HG02870 (cell line): ENCODE data around the gene NKTR.
"Not testable (repeated sequence)": the region's sequence is repeated elsewhere in the genome, so short reads cannot be mapped to it uniquely, and the experiment has no call there.

Experiments used
- ATAC-seq: cut with Tn5 transposase; IDR thresholded peaks from one replicate; pipeline ENCODE4 v1.9.1; 2021; ENCODE audit warnings: mild to moderate bottlenecking, moderate library complexity; ENCODE audit not compliant: unreplicated experiment

The NKTR gene

DNA sequence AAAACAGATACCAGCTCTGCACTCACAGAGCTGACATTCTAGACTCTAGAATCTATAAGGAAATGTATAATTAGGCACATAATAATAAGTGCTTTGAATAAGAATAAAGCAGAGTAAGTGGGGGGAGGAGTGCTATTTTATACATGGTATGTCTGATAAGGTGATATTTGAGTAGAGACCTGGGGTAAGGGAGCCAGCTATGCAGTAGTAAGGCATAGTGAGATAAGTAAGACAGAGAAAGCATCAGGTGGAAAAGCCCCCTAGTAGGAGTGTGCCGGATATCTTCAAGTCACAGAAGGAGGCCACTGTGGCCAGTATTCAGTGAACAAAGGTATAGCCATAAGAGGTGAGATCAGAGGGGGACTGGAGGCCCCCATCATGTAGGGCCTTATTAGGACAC is 6.9 kb upstream of the NKTR start:
- no peak for ATAC-seq

- ATAC-seq: no peak
Measured at GRCh38 chr3:42595682-42596081, 4.8 kb upstream of the NKTR start.

GRCh38 chr3:42597098-42597497 is 3.4 kb upstream of the NKTR start:
- ATAC-seq: not testable (repeated sequence)

DNA sequence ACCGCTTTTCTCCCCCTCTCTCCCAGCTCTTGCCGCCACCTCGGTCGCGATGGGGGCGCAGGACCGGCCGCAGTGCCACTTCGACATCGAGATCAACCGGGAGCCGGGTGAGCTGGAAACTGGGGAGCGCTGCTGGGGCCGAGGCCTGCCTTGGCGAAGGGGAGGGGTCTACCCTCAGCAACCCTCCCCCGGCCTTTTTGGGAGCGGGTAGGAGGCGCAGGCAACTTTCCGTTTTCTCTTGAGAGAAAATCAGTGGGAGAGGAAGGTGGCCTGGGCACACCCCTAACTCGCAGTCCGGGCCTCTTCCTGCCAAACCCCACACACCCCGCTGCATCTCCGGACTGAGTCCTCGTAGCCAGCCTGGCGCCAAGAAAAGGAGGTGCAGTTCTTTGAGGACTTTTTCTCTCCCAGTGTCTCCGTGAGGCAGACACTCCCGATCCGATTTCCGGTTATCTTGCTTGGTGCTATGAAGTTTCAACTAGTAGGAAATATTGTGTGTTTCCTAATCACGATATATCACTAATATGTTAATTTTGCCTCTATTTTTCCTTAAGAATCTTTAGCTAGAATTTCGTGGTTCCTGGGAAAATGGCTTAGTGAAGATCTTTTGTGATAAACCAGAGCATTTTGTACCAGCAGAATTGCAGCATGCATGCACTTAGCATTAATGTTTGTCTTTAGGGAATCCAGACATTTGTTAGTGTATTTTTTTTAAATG is 631 bp downstream of the NKTR start:
- peak; percentile 27 for ATAC-seq

- no peak for ATAC-seq
Measured at GRCh38 chr3:42601896-42602581, 1.6 kb downstream of the NKTR start.

- ATAC-seq: no peak
Measured at GRCh38 chr3:42602961-42603360, 2.5 kb downstream of the NKTR start.

DNA sequence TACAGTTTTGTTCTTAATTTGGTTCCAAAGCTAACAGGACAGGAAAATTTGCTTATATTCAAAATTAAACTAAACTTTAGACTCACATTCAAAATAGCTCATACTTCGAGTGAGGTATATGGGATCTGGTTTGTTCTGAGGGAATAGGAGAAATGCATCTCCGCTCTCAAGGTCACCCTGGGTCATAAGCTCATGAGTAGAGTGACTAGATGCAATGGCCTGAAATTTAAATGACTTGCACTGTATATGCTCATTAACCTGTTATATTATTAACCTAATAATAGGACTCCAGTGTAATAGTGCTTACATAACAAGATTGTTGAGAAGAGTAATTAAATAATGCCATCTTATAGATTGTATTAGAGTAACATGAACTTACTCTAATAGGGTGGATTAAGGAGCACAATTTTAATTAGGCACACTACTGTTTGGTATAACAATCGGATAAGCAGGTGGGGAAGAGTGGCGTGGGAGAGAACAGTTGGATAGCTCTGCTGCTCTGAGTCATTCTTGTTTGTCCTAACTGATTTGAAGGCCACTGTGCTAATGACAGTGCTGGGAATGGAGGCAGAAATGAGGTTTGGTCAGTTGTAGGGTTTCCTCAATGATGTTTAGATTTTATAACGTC is 5.2 kb downstream of the NKTR start:
- ATAC-seq: no peak

DNA sequence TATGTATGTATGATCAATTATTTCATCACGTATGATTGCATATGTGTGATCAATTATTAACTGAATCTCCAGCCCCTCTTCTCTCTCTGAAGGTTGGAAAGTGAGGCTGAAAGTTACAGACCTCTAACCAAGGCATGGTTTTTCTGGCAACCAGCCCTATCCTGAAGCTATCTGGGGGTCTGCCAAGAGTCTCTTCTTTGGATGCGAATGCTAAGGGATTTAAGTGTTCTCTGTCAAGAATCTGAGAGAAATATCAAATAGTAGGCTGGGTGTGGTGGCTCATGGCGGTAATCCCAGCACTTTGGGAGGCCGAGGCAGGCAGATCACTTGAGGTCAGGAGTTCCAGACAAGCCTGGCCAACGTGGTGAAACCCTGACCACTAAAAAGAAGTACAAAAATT is 8.1 kb downstream of the NKTR start:
- ATAC-seq: no peak

- ATAC-seq: no peak
Measured at GRCh38 chr3:42610976-42611375, 10.5 kb downstream of the NKTR start.

- no peak for ATAC-seq
Measured at GRCh38 chr3:42612217-42612616, 11.7 kb downstream of the NKTR start.

- ATAC-seq: peak; percentile 55
Measured at GRCh38 chr3:42612928-42613327, 12.4 kb downstream of the NKTR start.

DNA sequence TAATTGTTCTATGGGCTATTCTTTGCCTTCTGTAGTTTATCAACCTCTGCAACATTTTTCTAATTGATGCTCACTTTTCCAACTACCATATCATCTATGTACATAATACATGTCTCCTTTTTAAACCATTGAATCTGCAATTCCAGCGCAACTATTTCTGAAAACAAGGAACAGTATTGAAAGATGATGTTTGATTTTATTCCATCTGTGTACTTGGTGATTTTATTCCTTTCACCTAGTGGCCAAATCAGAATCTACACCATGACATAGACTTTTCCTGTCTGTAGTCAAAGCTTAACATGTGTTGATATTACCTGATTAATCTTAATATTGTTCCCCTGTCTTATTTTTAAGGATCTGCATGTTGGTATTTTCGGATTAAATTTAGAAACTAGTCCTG is 13.0 kb downstream of the NKTR start:
- no peak for ATAC-seq

- ATAC-seq: no peak
Measured at GRCh38 chr3:42631620-42632019, 31.1 kb downstream of the NKTR start.

DNA sequence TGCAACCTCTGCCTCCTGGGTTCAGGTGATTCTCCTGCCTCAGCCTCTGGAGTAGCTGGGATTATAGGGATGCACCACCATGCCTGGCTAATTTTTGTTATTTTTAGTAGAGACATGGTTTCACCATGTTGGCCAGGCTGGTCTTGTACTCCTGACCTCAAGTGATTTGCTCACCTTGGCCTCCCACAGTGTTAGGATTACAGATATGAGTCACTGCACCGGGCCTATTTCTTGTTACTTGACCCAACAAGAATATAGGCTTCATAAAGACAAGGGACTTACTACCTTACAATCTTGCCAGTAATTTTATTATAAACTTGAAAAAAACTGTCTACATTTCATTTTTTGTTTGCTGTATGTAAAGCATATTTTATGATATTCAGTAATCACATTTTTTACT is 31.7 kb downstream of the NKTR start:
- no peak for ATAC-seq

GRCh38 chr3:42633544-42633943 is 33.1 kb downstream of the NKTR start:
- ATAC-seq: no peak

DNA sequence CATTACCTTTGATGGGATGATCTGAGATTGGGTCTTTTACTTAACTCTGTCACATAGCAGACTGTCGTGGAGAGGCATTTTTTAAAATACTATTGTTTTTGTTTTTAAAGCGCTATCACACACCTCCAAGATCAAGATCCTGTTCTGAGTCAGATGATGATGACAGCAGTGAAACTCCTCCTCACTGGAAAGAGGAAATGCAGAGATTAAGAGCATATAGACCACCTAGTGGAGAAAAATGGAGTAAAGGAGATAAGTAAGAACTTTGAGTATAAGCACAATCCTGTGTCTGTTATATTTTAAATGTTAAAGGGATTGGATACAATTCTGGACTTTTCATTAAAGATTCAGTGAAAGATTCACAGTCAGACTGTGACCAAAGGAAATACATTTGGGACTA is 34.6 kb downstream of the NKTR start:
- ATAC-seq: no peak

GRCh38 chr3:42637001-42637400 is 36.5 kb downstream of the NKTR start:
- no peak for ATAC-seq

GRCh38 chr3:42638339-42638842 is 37.9 kb downstream of the NKTR start:
- peak; percentile 66 for ATAC-seq

DNA sequence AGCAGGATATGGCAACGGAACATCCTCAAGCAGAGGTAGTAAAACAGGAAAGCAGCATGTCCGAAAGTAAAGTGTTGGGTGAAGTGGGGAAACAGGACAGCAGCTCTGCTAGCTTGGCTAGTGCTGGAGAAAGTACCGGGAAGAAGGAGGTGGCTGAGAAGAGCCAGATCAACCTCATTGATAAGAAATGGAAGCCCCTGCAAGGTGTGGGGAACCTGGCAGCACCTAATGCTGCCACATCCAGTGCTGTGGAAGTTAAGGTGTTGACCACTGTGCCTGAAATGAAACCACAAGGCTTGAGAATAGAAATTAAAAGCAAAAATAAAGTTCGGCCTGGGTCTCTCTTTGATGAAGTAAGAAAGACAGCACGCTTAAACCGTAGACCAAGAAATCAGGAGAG is 38.7 kb downstream of the NKTR start:
- no peak for ATAC-seq

- ATAC-seq: no peak
Measured at GRCh38 chr3:42640129-42640528, 39.6 kb downstream of the NKTR start.

- no peak for ATAC-seq
Measured at GRCh38 chr3:42640771-42641370, 40.4 kb downstream of the NKTR start.
